ENCODE measurements around the gene FAM222B. TPM values are rescaled to one million over a fixed set of nuclear protein-coding genes. Genes with fewer than 3 reads are reported as not detected.
"Not testable (repeated sequence)": the region's sequence is repeated elsewhere in the genome, so short reads cannot be mapped to it uniquely, and the experiment has no call there.

Gene FAM222B
- polyA plus RNA-seq, 1 experiment: 5.2 TPM

DNA sequence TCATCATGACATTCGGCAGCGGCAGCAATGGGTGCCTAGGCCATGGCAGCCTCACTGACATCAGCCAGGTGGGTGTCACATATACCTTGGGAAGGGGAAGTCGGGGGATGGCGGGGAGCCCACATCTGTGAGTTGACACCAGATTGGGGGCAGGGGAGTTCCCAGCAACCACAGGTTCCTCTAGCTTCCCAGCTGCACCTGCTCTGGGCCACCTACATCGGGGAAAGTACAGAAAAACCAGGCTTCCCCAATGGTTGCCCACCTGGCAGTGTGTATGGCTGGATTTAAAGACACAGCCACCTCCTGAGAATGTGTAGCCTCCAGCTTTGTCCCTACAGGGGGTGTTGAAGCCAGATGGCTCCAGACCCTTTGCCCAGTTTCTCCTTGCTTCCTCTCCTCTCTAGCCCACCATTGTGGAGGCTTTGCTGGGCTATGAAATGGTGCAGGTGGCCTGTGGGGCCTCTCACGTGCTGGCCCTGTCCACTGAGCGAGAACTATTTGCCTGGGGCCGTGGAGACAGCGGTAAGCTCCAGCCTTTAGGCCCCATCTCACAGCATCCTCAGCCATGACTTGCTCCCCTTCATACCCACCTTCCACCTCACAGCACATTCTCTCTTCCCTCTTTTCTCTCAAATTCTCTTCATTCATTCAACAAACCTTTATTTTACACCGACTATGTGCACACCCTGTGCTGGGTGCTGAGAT, 103.8 kb downstream of the FAM222B start:
- Histone ChIP-seq H3K4me3 (ENCODE audit: low read depth, low read length) (no peak overlapping the region), H3K27me3 (ENCODE audit: control insufficient read depth, insufficient read depth, low read length) (no peaks in the 10 kb centered on the region), H3K36me3 (ENCODE audit: control insufficient read depth, insufficient read depth, low read length) (no peaks in the 10 kb centered on the region)
- TF ChIP-seq, protein P1, sequence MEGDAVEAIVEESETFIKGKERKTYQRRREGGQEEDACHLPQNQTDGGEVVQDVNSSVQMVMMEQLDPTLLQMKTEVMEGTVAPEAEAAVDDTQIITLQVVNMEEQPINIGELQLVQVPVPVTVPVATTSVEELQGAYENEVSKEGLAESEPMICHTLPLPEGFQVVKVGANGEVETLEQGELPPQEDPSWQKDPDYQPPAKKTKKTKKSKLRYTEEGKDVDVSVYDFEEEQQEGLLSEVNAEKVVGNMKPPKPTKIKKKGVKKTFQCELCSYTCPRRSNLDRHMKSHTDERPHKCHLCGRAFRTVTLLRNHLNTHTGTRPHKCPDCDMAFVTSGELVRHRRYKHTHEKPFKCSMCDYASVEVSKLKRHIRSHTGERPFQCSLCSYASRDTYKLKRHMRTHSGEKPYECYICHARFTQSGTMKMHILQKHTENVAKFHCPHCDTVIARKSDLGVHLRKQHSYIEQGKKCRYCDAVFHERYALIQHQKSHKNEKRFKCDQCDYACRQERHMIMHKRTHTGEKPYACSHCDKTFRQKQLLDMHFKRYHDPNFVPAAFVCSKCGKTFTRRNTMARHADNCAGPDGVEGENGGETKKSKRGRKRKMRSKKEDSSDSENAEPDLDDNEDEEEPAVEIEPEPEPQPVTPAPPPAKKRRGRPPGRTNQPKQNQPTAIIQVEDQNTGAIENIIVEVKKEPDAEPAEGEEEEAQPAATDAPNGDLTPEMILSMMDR (IDR thresholded peaks at IDR 0.05; ENCODE audit: insufficient read depth, low read depth, low read length): no peak
- CTCF ChIA-PET: interaction anchor here (18.7 kb wide), 1 partner anchor 10 kb away, joined by 416 read pairs; the partner anchor contains the start of genes NEK8 and TLCD1
- POLR2A ChIA-PET: no interaction called here
- DNase-seq (ENCODE audit: low read depth): no peak

GRCh38 chr17:28737770-28738679, 104.6 kb downstream of the FAM222B start:
- H3K4me3 ChIP-seq (ENCODE audit: low read depth, low read length): no peak overlapping the region
- H3K27me3 ChIP-seq (ENCODE audit: control insufficient read depth, insufficient read depth, low read length): no peaks in the 10 kb centered on the region
- ChIA-PET POLR2A (no interaction called here), CTCF (no interaction called here)
- DNase-seq (ENCODE audit: low read depth): no peak
- TF ChIP-seq, protein P1 (IDR thresholded peaks at IDR 0.05; ENCODE audit: insufficient read depth, low read depth, low read length): no peak
- H3K36me3 ChIP-seq (ENCODE audit: control insufficient read depth, insufficient read depth, low read length): no peaks in the 10 kb centered on the region

DNA sequence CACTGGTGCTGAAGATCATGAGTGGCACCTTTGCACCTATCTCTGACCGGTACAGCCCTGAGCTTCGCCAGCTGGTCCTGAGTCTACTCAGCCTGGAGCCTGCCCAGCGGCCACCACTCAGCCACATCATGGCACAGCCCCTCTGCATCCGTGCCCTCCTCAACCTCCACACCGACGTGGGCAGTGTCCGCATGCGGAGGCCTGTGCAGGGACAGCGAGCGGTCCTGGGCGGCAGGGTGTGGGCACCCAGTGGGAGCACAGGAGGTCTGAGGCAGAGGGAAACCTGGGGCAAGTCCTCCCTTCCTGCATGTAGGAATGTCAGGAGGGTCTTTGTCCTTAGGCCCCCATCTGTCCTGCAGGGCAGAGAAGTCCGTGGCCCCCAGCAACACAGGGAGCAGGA, 105.3 kb downstream of the FAM222B start:
- Histone ChIP-seq H3K27me3 (ENCODE audit: control insufficient read depth, insufficient read depth, low read length) (no peaks in the 10 kb centered on the region), H3K36me3 (ENCODE audit: control insufficient read depth, insufficient read depth, low read length) (no peaks in the 10 kb centered on the region), H3K4me3 (ENCODE audit: low read depth, low read length) (no peak overlapping the region)
- POLR2A ChIA-PET: no interaction called here
- TF ChIP-seq, protein P1 (IDR thresholded peaks at IDR 0.05; ENCODE audit: insufficient read depth, low read depth, low read length): no peak
- no peak for DNase-seq (ENCODE audit: low read depth)
- CTCF ChIA-PET: no interaction called here

- DNase-seq (ENCODE audit: low read depth); H3K36me3 ChIP-seq (ENCODE audit: control insufficient read depth, insufficient read depth, low read length); H3K27me3 ChIP-seq (ENCODE audit: control insufficient read depth, insufficient read depth, low read length); POLR2A ChIA-PET; H3K4me3 ChIP-seq (ENCODE audit: low read depth, low read length): not testable (repeated sequence)
- CTCF ChIA-PET: interaction anchor here (1.3 to 1.4 kb wide), 2 partner anchors 10 to 14 kb away, joined by 4 to 6 read pairs; partner anchors contain the start of gene TLCD1
These were observed 106.4 kb downstream of the FAM222B start for GRCh38 chr17:28735913-28736769.

- H3K36me3 ChIP-seq (ENCODE audit: control insufficient read depth, insufficient read depth, low read length): no peaks in the 10 kb centered on the region
- H3K4me3 ChIP-seq (ENCODE audit: low read depth, low read length): no peak overlapping the region
- CTCF ChIA-PET: interaction anchor here (1.3 to 1.4 kb wide), 2 partner anchors 9 to 15 kb away, joined by 4 to 6 read pairs; partner anchors contain the start of gene TLCD1
- H3K27me3 ChIP-seq (ENCODE audit: control insufficient read depth, insufficient read depth, low read length): no peaks in the 10 kb centered on the region
- TF ChIP-seq, protein P1 (IDR thresholded peaks at IDR 0.05; ENCODE audit: insufficient read depth, low read depth, low read length): no peak
- no peak for DNase-seq (ENCODE audit: low read depth)
- POLR2A ChIA-PET: no interaction called here
These were observed 107.3 kb downstream of the FAM222B start for GRCh38 chr17:28735242-28735722.
